Peyer's patch (tissue), 4 donors: ENCODE results near the gene POLDIP3.

ENCODE experiments used
- POLR2A ChIP-seq, 2 donors: fragments of 450-650 bp; IDR thresholded peaks; one replicate each; pipeline ENCODE4 v1.5.1; 2017; ENCODE audit warnings: antibody characterized with exemption in 2 of 2, mild to moderate bottlenecking in 2 of 2, moderate library complexity in 2 of 2
- TF ChIP-seq, protein P1 (sequence below), 6 experiments: fragments of 450-650 bp in 4 of 6; fragments of 200-600 bp in 2 of 6; sonication (generic) in 1 of 6; IDR thresholded peaks; one replicate each; pipeline ENCODE4 v1.5.1; 2017 to 2019; ENCODE audit warnings: antibody characterized with exemption in 6 of 6, mild to moderate bottlenecking in 3 of 6, moderate library complexity in 1 of 6

- TF ChIP-seq, protein P1, sequence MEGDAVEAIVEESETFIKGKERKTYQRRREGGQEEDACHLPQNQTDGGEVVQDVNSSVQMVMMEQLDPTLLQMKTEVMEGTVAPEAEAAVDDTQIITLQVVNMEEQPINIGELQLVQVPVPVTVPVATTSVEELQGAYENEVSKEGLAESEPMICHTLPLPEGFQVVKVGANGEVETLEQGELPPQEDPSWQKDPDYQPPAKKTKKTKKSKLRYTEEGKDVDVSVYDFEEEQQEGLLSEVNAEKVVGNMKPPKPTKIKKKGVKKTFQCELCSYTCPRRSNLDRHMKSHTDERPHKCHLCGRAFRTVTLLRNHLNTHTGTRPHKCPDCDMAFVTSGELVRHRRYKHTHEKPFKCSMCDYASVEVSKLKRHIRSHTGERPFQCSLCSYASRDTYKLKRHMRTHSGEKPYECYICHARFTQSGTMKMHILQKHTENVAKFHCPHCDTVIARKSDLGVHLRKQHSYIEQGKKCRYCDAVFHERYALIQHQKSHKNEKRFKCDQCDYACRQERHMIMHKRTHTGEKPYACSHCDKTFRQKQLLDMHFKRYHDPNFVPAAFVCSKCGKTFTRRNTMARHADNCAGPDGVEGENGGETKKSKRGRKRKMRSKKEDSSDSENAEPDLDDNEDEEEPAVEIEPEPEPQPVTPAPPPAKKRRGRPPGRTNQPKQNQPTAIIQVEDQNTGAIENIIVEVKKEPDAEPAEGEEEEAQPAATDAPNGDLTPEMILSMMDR (IDR thresholded peaks at IDR 0.05), result no peak
- no peak for TF ChIP-seq POLR2A (IDR thresholded peaks at IDR 0.05)
Observed at GRCh38 chr22:42601879-42602465, 12.7 kb downstream of the POLDIP3 start.
